HCT116 (cell line): ENCODE results near the gene CHRNE. TPM values are rescaled to one million over a fixed set of nuclear protein-coding genes. Genes with fewer than 3 reads are reported as not detected.

Experiments
- ATAC-seq: fragments of 200-7000 bp; cut with Tn5 transposase; 2 replicates; pipeline ENCODE4 v1.9.1; 2020; ENCODE audit warnings: mild to moderate bottlenecking, moderate library complexity
- BruUV-seq: library from RNA; stranded (reverse); fragments of 400-500 nt; replicated peaks from 2 replicates; lab custom pipeline; 2021; lab: Mats Ljungman, UMichigan
- CTCF ChIA-PET: fragments of 300-600 bp; sonication (Branson Sonifier 250); formaldehyde crosslinking; loops from one replicate; lab custom pipeline; 2021; ENCODE audit warnings: antibody characterized with exemption; lab: Charles Lee
- POLR2A ChIA-PET: fragments of 300-600, 350-600 bp; sonication (Branson Sonifier 250); formaldehyde crosslinking; loops from one replicate; lab custom pipeline; 2021; ENCODE audit warnings: antibody characterized with exemption; lab: Charles Lee
- RAD21 ChIA-PET, 2 experiments: fragments of 300-600 bp; sonication (Branson Sonifier 250); formaldehyde crosslinking; loops; one replicate each; lab custom pipeline; 2023; ENCODE audit warnings: low total read pairs in 2 of 2; ENCODE audit not compliant: uncharacterized antibody in 2 of 2, unreplicated experiment in 2 of 2, low non-redundant PET in 1 of 2; lab: Charles Lee
- DNase-seq: peaks from one replicate; pipeline ENCODE4 v3.0.0-alpha.2; 2010; ENCODE audit warnings: low read depth, low spot score
- H2AFZ ChIP-seq: fragments of 200-600 bp; shearing (Covaris generic), sonication (generic); 2 replicates; pipeline ENCODE4 v1.6.1; 2017; ENCODE audit warnings: low read depth, mixed run types, mixed read lengths, antibody characterized with exemption, low read length; ENCODE audit not compliant: poor library complexity, severe bottlenecking
- H3K27ac ChIP-seq: 2 replicates; pipeline ENCODE4 v1.5.1; 2012; ENCODE audit warnings: low read depth, low read length
- H3K27me3 ChIP-seq: fragments of 200-600 bp; sonication (generic); 2 replicates; pipeline ENCODE4 v1.6.1; 2016; ENCODE audit warnings: mixed run types, low read length, mixed read lengths; ENCODE audit not compliant: insufficient read depth
- H3K36me3 ChIP-seq, 2 experiments: fragments of 200-500 bp in 1 of 2; fragments of 200-600 bp in 1 of 2; sonication (Bioruptor generic) in 1 of 2; sonication (generic) in 1 of 2; 2 replicates each; pipeline versions ENCODE4 v1.5.1 to v1.6.1; 2014 to 2016; ENCODE audit warnings: low read length in 2 of 2, inconsistent platforms in 1 of 2, mixed read lengths in 1 of 2, mixed run types in 1 of 2; ENCODE audit not compliant: insufficient read depth in 2 of 2, control insufficient read depth in 1 of 2
- H3K4me1 ChIP-seq, 2 experiments: fragments of 200-600 bp in 1 of 2; sonication (generic) in 1 of 2; 2 replicates each; pipeline versions ENCODE4 v1.5.1 to v1.6.1; 2012 to 2017; ENCODE audit warnings: low read length in 2 of 2, inconsistent platforms in 1 of 2, mild to moderate bottlenecking in 1 of 2, mixed read lengths in 1 of 2, mixed run types in 1 of 2, moderate library complexity in 1 of 2; ENCODE audit not compliant: insufficient read depth in 2 of 2, control insufficient read depth in 1 of 2
- H3K4me2 ChIP-seq: fragments of 200-600 bp; sonication (generic); 2 replicates; pipeline ENCODE4 v1.6.1; 2017; ENCODE audit warnings: mixed run types, low read length, mixed read lengths
- H3K4me3 ChIP-seq, 2 experiments: fragments of 200-600 bp in 1 of 2; sonication (generic) in 1 of 2; replicated peaks in 1 of 2; 2 replicates each; pipeline ENCODE4 v1.5.1; 2011 to 2016; ENCODE audit warnings: low read length in 2 of 2, control low read depth in 1 of 2, low read depth in 1 of 2, mild to moderate bottlenecking in 1 of 2, mixed read lengths in 1 of 2, mixed run types in 1 of 2
- H3K79me2 ChIP-seq: fragments of 200-600 bp; sonication (generic); 2 replicates; pipeline ENCODE4 v1.6.1; 2017; ENCODE audit warnings: mild to moderate bottlenecking, mixed run types, low read length, moderate library complexity, mixed read lengths; ENCODE audit not compliant: insufficient read depth
- H3K9ac ChIP-seq: fragments of 200-600 bp; sonication (generic); 2 replicates; pipeline ENCODE4 v1.6.1; 2016; ENCODE audit warnings: low read length, mixed read lengths
- H3K9me2 ChIP-seq: fragments of 200-600 bp; sonication (generic), shearing (Covaris generic); 2 replicates; pipeline ENCODE4 v1.6.1; 2017; ENCODE audit warnings: mixed run types, mild to moderate bottlenecking, moderate library complexity; ENCODE audit not compliant: insufficient read depth
- H3K9me3 ChIP-seq, 2 experiments: fragments of 200-500 bp in 1 of 2; fragments of 200-600 bp in 1 of 2; sonication (Bioruptor generic) in 1 of 2; sonication (generic) in 1 of 2; 2 replicates each; pipeline ENCODE4 v1.6.1; 2014 to 2017; ENCODE audit warnings: low read length in 2 of 2, mixed read lengths in 2 of 2, inconsistent platforms in 1 of 2, low read depth in 1 of 2, mild to moderate bottlenecking in 1 of 2, mixed run types in 1 of 2, moderate library complexity in 1 of 2; ENCODE audit not compliant: control insufficient read depth in 1 of 2, insufficient read depth in 1 of 2
- H4K20me1 ChIP-seq: fragments of 200-600 bp; sonication (generic), shearing (Covaris generic); 2 replicates; pipeline ENCODE4 v1.6.1; 2017; ENCODE audit warnings: mixed run types, mild to moderate bottlenecking, moderate library complexity; ENCODE audit not compliant: insufficient read depth
- CBX3 ChIP-seq: IDR thresholded peaks from 2 replicates; pipeline ENCODE4 v1.6.1; 2012; ENCODE audit warnings: low read depth
- EGR1 ChIP-seq: IDR thresholded peaks from 2 replicates; pipeline ENCODE4 v1.6.1; 2012; ENCODE audit warnings: low read depth
- ELF1 ChIP-seq: IDR thresholded peaks from 2 replicates; pipeline ENCODE4 v1.6.1; 2012; ENCODE audit warnings: low read depth, borderline replicate concordance
- EZH2 ChIP-seq: fragments of 200-600 bp; sonication (generic); IDR thresholded peaks from 2 replicates; pipeline ENCODE4 v1.6.1; 2017; ENCODE audit warnings: antibody characterized with exemption, mixed run types
- POLR2A ChIP-seq: IDR thresholded peaks from 2 replicates; pipeline ENCODE4 v1.7.0; 2011; ENCODE audit warnings: borderline replicate concordance; ENCODE audit not compliant: insufficient read depth, insufficient read length; ENCODE audit errors: extremely low read depth
- RAD21 ChIP-seq: IDR thresholded peaks from 2 replicates; pipeline ENCODE4 v1.6.1; 2012; ENCODE audit warnings: low read depth, mild to moderate bottlenecking
- SIN3A ChIP-seq: IDR thresholded peaks from 2 replicates; pipeline ENCODE4 v1.6.1; 2012; ENCODE audit warnings: low read depth
- SP1 ChIP-seq: IDR thresholded peaks from 2 replicates; pipeline ENCODE4 v1.6.1; 2012; ENCODE audit warnings: low read depth
- SRF ChIP-seq: IDR thresholded peaks from 2 replicates; pipeline ENCODE4 v1.6.1; 2012; ENCODE audit warnings: low read depth
- TCF7L2 ChIP-seq: IDR thresholded peaks from 2 replicates; pipeline ENCODE4 v1.7.0; 2011; ENCODE audit warnings: borderline replicate concordance, inconsistent platforms; ENCODE audit not compliant: insufficient read depth, insufficient read length; ENCODE audit errors: extremely low read depth
- ZFX ChIP-seq: fragments of 450-650 bp; IDR thresholded peaks from 2 replicates; pipeline ENCODE4 v1.6.1; 2017
- ZNF274 ChIP-seq: fragments of 200-500 bp; sonication (Bioruptor generic); IDR thresholded peaks from 2 replicates; pipeline ENCODE4 v1.6.1; 2014; ENCODE audit warnings: mild to moderate bottlenecking, low read depth, low read length, inconsistent platforms
- intact Hi-C: fragments of 100-400 bp; cut with micrococcal nuclease; formaldehyde crosslinking; loops from 2 replicates; pipeline ENCODE4 v1.10.0; 2022
- total RNA-seq: library from RNA; stranded (reverse); gene quantifications from one replicate; pipeline ENCODE4 v1.2.1, GENCODE V29; 2021; ENCODE audit not compliant: unreplicated experiment
- TF ChIP-seq, protein P1 (sequence below): IDR thresholded peaks from 2 replicates; pipeline ENCODE4 v1.6.1; 2012; ENCODE audit warnings: low read depth
- TF ChIP-seq, protein P2 (sequence below): IDR thresholded peaks from 2 replicates; pipeline ENCODE4 v1.6.1; 2011; ENCODE audit warnings: mild to moderate bottlenecking, low read length, moderate library complexity; ENCODE audit not compliant: insufficient replicate concordance; ENCODE audit errors: extremely low read depth

Gene CHRNE
- total RNA-seq, 1 experiment from 2014 or later = 0.30 TPM

DNA sequence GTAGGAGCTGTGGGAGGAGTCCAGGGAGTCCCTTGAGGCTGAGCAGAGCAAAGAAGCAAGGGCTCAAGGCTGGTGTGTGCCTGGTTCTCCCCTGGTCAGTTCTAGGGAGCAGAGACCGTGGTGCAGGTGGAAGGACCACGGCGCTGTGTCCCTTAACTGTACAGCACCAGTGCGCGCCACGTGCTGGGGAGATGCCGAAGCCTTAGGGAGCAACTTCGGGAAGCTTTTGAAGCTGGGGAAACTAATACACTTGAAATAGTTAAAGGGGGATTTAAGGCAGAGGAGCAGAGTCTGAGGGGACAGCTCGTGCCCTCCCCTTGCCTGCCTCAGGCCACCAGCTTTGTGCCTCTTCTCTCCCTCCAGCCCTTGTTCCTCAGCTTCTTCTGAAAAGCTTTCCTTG, 42.2 kb downstream of the CHRNE start:
- POLR2A ChIA-PET = no interaction called here
- Histone ChIP-seq H4K20me1 (no peaks in the 10 kb centered on the region), H3K4me2 (no peak overlapping the region), H3K36me3 (no peaks in the 10 kb centered on the region), H3K9ac (no peak overlapping the region), H3K4me1 (peaks cover 12 to 24% of the 10 kb centered on the region in 2 experiments; a peak in 3 of 4 replicates), H3K79me2 (peaks cover 56% of the 10 kb centered on the region), H3K9me3 (no peaks in the 10 kb centered on the region), H3K4me3 (no peak overlapping the region), H3K27me3 (no peaks in the 10 kb centered on the region), H3K27ac (no peak overlapping the region), H2AFZ (no peak overlapping the region), H3K9me2 (no peaks in the 10 kb centered on the region)
- CTCF ChIA-PET = no interaction called here
- no TSS peak for BruUV-seq
- no peak for DNase-seq
- ATAC-seq = no peak
- RAD21 ChIA-PET = no interaction called here
- intact Hi-C loops = no loop called here
- TF ChIP-seq RAD21 (no peak), ZNF274 (no peak)

DNA sequence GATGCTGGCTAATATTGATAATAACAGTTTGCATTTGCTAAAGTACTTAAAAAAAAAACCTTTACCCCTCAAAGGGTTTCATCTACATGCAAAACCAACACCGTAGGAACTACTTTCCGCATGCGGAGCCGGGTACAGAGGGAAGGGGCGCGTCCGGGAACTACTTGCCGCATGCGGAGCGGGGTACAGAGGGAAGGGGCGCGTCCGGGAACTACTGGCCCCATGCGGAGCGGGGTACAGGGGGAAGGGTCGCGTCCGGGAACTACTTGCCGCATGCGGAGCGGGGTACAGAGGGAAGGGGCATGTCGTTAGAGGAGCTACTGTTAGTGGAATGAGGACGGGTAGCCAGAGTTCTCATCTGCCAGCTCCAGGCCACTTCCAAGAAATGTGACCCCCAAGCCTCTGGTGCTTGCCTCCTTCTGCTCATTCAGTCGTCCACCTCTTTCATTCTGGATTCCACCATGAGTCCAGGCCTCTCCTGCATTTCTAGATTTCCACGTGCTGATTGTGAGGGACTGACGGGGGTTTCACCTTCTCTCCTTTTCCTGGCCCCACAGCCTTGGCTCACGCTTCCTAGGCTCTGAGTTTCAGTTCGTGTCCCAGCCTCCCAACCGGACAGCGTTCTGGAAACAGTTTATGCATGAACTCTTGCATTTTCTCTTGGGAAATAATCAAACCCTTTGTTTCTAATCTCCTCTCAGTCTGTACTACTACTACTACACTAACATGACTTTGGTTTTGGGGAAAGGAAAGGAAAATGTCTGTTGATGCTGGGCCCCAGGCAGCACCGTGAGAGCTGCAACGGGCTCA, 42.9 kb downstream of the CHRNE start:
- H3K9ac ChIP-seq = no peak overlapping the region
- TF ChIP-seq, protein P1, sequence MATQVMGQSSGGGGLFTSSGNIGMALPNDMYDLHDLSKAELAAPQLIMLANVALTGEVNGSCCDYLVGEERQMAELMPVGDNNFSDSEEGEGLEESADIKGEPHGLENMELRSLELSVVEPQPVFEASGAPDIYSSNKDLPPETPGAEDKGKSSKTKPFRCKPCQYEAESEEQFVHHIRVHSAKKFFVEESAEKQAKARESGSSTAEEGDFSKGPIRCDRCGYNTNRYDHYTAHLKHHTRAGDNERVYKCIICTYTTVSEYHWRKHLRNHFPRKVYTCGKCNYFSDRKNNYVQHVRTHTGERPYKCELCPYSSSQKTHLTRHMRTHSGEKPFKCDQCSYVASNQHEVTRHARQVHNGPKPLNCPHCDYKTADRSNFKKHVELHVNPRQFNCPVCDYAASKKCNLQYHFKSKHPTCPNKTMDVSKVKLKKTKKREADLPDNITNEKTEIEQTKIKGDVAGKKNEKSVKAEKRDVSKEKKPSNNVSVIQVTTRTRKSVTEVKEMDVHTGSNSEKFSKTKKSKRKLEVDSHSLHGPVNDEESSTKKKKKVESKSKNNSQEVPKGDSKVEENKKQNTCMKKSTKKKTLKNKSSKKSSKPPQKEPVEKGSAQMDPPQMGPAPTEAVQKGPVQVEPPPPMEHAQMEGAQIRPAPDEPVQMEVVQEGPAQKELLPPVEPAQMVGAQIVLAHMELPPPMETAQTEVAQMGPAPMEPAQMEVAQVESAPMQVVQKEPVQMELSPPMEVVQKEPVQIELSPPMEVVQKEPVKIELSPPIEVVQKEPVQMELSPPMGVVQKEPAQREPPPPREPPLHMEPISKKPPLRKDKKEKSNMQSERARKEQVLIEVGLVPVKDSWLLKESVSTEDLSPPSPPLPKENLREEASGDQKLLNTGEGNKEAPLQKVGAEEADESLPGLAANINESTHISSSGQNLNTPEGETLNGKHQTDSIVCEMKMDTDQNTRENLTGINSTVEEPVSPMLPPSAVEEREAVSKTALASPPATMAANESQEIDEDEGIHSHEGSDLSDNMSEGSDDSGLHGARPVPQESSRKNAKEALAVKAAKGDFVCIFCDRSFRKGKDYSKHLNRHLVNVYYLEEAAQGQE = no peak
- TF ChIP-seq POLR2A (no peak), TCF7L2 (no peak), ZFX (no peak), CBX3 (no peak), ZNF274 (no peak), EZH2 (no peak), EGR1 (no peak), SRF (no peak), ELF1 (no peak), RAD21 (no peak), SP1 (no peak), SIN3A (no peak)
- TF ChIP-seq, protein P2, sequence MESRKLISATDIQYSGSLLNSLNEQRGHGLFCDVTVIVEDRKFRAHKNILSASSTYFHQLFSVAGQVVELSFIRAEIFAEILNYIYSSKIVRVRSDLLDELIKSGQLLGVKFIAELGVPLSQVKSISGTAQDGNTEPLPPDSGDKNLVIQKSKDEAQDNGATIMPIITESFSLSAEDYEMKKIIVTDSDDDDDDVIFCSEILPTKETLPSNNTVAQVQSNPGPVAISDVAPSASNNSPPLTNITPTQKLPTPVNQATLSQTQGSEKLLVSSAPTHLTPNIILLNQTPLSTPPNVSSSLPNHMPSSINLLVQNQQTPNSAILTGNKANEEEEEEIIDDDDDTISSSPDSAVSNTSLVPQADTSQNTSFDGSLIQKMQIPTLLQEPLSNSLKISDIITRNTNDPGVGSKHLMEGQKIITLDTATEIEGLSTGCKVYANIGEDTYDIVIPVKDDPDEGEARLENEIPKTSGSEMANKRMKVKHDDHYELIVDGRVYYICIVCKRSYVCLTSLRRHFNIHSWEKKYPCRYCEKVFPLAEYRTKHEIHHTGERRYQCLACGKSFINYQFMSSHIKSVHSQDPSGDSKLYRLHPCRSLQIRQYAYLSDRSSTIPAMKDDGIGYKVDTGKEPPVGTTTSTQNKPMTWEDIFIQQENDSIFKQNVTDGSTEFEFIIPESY = no peak
- H4K20me1 ChIP-seq = no peaks in the 10 kb centered on the region
- H3K4me2 ChIP-seq = no peak overlapping the region
- no peak overlapping the region for H3K4me3 ChIP-seq
- H3K27ac ChIP-seq = no peak overlapping the region
- H3K9me2 ChIP-seq = no peaks in the 10 kb centered on the region
- H3K9me3 ChIP-seq = no peaks in the 10 kb centered on the region
- H3K4me1 ChIP-seq = peaks cover 12 to 24% of the 10 kb centered on the region in 2 experiments; a peak in 3 of 4 replicates
- H2AFZ ChIP-seq = no peak overlapping the region
- ChIA-PET POLR2A (no interaction called here), CTCF (no interaction called here), RAD21 (no interaction called here)
- peaks cover 56% of the 10 kb centered on the region for H3K79me2 ChIP-seq
- H3K36me3 ChIP-seq = no peaks in the 10 kb centered on the region
- no TSS peak for BruUV-seq
- intact Hi-C loops = no loop called here
- DNase-seq (no peak), ATAC-seq (no peak)
- no peaks in the 10 kb centered on the region for H3K27me3 ChIP-seq
